ENCODE data around the gene CFB. TPM values are rescaled to one million over a fixed set of nuclear protein-coding genes. Genes with fewer than 3 reads are reported as not detected.

The CFB gene
- total RNA-seq, 3 donors from 2014 or later = 36.3 to 177 (median 130) TPM

Other genes with a start within 250 kb of the CFB start
- gene ABHD16A, start 242.8 kb upstream of the CFB start, total RNA-seq = 10 to 100 TPM; 42.6 to 62.6 (median 50.5) TPM
- not detected for gene LY6G6F, start 239.2 kb upstream of the CFB start, total RNA-seq
- not detected for gene LY6G6D, start 230.7 kb upstream of the CFB start, total RNA-seq
- gene LY6G6C, start 224.3 kb upstream of the CFB start, total RNA-seq = not detected
- gene MPIG6B, start 222.7 kb upstream of the CFB start, total RNA-seq = under 1 TPM in 1 of 3 donors, not detected in 2; 0.16 TPM
- 100 to 1,000 TPM in 2 of 3 donors, 10 to 100 TPM in 1; 100.0 to 212 (median 115) TPM for gene DDAH2, start 216.8 kb upstream of the CFB start, total RNA-seq
- 100 to 1,000 TPM; 266 to 325 (median 318) TPM for gene CLIC1, start 209.6 kb upstream of the CFB start, total RNA-seq
- 10 to 100 TPM in 1 of 3 donors, 1 to 10 TPM in 2; 7.9 to 13.4 (median 8.0) TPM for gene MSH5, start 206.1 kb upstream of the CFB start, total RNA-seq
- gene SAPCD1, start 183.4 kb upstream of the CFB start, total RNA-seq = 1 to 10 TPM in 2 of 3 donors, not detected in 1; 1.6 to 2.0 TPM
- gene VWA7, start 168.8 kb upstream of the CFB start, total RNA-seq = 1 to 10 TPM in 1 of 3 donors, under 1 TPM in 1, not detected in 1; under 0.01 to 1.6 TPM
- 10 to 100 TPM; 19.2 to 35.4 (median 26.2) TPM for gene VARS1, start 150.3 kb upstream of the CFB start, total RNA-seq
- gene LSM2, start 139.1 kb upstream of the CFB start, total RNA-seq = 10 to 100 TPM; 28.7 to 39.7 (median 32.6) TPM
- 1 to 10 TPM; 1.3 to 1.9 (median 1.6) TPM for gene HSPA1L, start 130.8 kb upstream of the CFB start, total RNA-seq
- gene HSPA1A, start 130.6 kb upstream of the CFB start, total RNA-seq = 100 to 1,000 TPM; 136 to 459 (median 202) TPM
- 100 to 1,000 TPM; 113 to 376 (median 232) TPM for gene HSPA1B, start 118.4 kb upstream of the CFB start, total RNA-seq
- 10 to 100 TPM; 44.6 to 57.3 (median 48.9) TPM for gene NEU1, start 83.3 kb upstream of the CFB start, total RNA-seq
- 10 to 100 TPM in 2 of 3 donors, under 1 TPM in 1; 0.32 to 35.4 (median 10.5) TPM for gene SLC44A4, start 67.1 kb upstream of the CFB start, total RNA-seq
- 10 to 100 TPM; 34.6 to 37.5 (median 37.0) TPM for gene EHMT2, start 48.4 kb upstream of the CFB start, total RNA-seq
- gene ZBTB12, start 44.0 kb upstream of the CFB start, total RNA-seq = 1 to 10 TPM in 2 of 3 donors, under 1 TPM in 1; 0.64 to 3.3 (median 1.9) TPM
- gene C2, start 18.4 kb upstream of the CFB start, total RNA-seq = 10 to 100 TPM; 10.2 to 54.2 (median 15.4) TPM
- 10 to 100 TPM; 77.3 to 92.7 (median 90.1) TPM for gene NELFE, start 12.9 kb downstream of the CFB start, total RNA-seq
- 10 to 100 TPM; 30.7 to 46.5 (median 43.9) TPM for gene SKIC2, start 13.1 kb downstream of the CFB start, total RNA-seq
- gene DXO, start 26.0 kb downstream of the CFB start, total RNA-seq = 10 to 100 TPM; 12.0 to 28.4 (median 22.0) TPM
- gene C4A, start 36.0 kb downstream of the CFB start, total RNA-seq = 100 to 1,000 TPM in 2 of 3 donors, 1 to 10 TPM in 1; 7.2 to 275 (median 230) TPM
- 100 to 1,000 TPM in 2 of 3 donors, 1 to 10 TPM in 1; 5.6 to 323 (median 298) TPM for gene C4B, start 68.7 kb downstream of the CFB start, total RNA-seq
- 10 to 100 TPM in 1 of 3 donors, 1 to 10 TPM in 1, not detected in 1; 1.6 to 14.1 TPM for gene CYP21A2, start 92.3 kb downstream of the CFB start, total RNA-seq
- gene TNXB, start 163.2 kb downstream of the CFB start, total RNA-seq = 100 to 1,000 TPM in 1 of 3 donors, 10 to 100 TPM in 2; 32.9 to 109 (median 89.8) TPM
- 10 to 100 TPM; 37.0 to 44.8 (median 43.6) TPM for gene ATF6B, start 182.2 kb downstream of the CFB start, total RNA-seq
- 1 to 10 TPM; 2.6 to 4.1 (median 2.7) TPM for gene FKBPL, start 184.2 kb downstream of the CFB start, total RNA-seq
- 1 to 10 TPM in 2 of 3 donors, under 1 TPM in 1; 0.48 to 2.8 (median 1.3) TPM for gene PRRT1, start 205.8 kb downstream of the CFB start, total RNA-seq
- 10 to 100 TPM; 18.4 to 59.6 (median 28.5) TPM for gene PPT2, start 208.0 kb downstream of the CFB start, total RNA-seq
- 10 to 100 TPM; 10.2 to 19.6 (median 11.8) TPM for gene EGFL8, start 218.5 kb downstream of the CFB start, total RNA-seq
- 10 to 100 TPM; 25.8 to 33.8 (median 30.6) TPM for gene AGPAT1, start 230.0 kb downstream of the CFB start, total RNA-seq
- 10 to 100 TPM; 56.3 to 78.0 (median 70.5) TPM for gene RNF5, start 232.3 kb downstream of the CFB start, total RNA-seq
- 1 to 10 TPM; 1.3 to 2.6 (median 1.8) TPM for gene AGER, start 238.2 kb downstream of the CFB start, total RNA-seq
- 10 to 100 TPM; 32.3 to 61.6 (median 48.5) TPM for gene PBX2, start 244.1 kb downstream of the CFB start, total RNA-seq
- 10 to 100 TPM in 2 of 3 donors, 1 to 10 TPM in 1; 8.2 to 18.2 (median 11.3) TPM for gene GPSM3, start 246.5 kb downstream of the CFB start, total RNA-seq